Lower leg skin (tissue), 3 donors: ENCODE results near the gene CTSZ.

Experiments used
- POLR2A ChIP-seq, 2 donors: fragments of 450-650 bp; IDR thresholded peaks; one replicate each; pipeline ENCODE4 v1.6.1; 2016 to 2017; ENCODE audit warnings: antibody characterized with exemption in 2 of 2, mild to moderate bottlenecking in 1 of 2, moderate library complexity in 1 of 2
- TF ChIP-seq, protein P1 (sequence below), 3 donors: fragments of 450-650 bp; IDR thresholded peaks; one replicate each; pipeline ENCODE4 v1.5.1; 2016; ENCODE audit warnings: antibody characterized with exemption in 3 of 3, mild to moderate bottlenecking in 3 of 3, moderate library complexity in 2 of 3

DNA sequence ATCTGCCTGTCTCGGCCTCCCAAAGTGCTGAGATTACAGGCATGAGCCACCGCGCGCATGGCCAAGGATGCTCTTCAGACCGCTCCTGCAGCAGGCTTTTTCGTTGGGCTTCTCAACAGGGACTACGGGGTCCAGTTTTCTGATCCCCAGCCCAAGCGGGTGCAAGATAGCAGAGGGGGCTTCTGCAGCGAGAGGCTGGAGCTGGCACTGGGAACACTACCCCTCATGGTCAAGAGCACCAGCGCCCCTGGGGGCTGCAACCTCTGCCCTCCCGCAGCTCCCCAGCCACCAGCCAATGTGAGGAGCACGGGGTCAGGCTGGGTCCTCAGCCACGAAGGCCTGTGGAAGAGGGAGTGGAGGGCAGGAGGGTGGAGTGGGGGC, 6.0 kb downstream of the CTSZ start:
- TF ChIP-seq, protein P1, sequence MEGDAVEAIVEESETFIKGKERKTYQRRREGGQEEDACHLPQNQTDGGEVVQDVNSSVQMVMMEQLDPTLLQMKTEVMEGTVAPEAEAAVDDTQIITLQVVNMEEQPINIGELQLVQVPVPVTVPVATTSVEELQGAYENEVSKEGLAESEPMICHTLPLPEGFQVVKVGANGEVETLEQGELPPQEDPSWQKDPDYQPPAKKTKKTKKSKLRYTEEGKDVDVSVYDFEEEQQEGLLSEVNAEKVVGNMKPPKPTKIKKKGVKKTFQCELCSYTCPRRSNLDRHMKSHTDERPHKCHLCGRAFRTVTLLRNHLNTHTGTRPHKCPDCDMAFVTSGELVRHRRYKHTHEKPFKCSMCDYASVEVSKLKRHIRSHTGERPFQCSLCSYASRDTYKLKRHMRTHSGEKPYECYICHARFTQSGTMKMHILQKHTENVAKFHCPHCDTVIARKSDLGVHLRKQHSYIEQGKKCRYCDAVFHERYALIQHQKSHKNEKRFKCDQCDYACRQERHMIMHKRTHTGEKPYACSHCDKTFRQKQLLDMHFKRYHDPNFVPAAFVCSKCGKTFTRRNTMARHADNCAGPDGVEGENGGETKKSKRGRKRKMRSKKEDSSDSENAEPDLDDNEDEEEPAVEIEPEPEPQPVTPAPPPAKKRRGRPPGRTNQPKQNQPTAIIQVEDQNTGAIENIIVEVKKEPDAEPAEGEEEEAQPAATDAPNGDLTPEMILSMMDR (IDR thresholded peaks at IDR 0.05) = no peak
- TF ChIP-seq POLR2A (IDR thresholded peaks at IDR 0.05) = no peak
